NCI-H2171 treated with DMSO at 0.1 percent for 48 hours (cell line): ENCODE data around the gene GDF10.

Experiments used
- DNase-seq: peaks from one replicate; lab custom pipeline; 2025; lab: John Stamatoyannopoulos, UW

The GDF10 gene

GRCh38 chr10:47294501-47294900 is 5.5 kb upstream of the GDF10 start:
- DNase-seq: no peak

- no peak for DNase-seq
Observed at GRCh38 chr10:47295411-47295810, 4.6 kb upstream of the GDF10 start.

DNA sequence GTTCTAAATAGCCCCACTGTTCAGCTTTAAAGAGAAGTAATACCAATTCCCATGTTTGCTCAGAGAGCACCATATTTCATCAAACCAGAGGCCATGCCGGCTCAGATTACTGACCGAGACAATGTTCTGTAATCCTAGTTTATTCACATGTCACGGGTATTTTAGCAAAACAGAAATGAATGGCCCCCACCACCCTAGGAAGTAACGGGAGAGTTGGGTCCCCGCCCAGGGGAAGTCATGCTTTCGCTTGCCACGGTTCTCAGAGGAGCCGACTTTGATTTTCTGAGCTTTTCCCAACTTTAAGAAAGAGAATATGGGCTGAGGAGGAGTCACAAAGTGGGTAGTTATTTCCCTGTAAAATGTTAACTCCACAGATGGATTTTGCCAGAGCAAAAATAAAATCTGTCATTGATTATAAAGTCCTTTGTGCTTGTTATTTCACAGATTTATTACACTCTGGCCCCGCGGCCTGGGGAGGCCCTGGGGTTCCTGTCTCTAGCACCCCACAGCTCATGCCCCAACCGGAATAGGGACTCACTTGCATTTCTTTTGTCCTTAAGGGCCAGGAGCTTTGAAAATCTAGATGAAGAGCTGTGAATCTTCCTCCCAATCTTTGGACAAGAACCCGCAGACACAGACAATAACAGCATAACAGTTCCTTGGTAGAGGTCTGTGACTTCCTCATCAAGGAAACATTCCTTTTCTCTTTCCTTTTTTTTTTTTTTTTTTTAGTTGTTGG is 3.7 kb upstream of the GDF10 start:
- DNase-seq: no peak

DNA sequence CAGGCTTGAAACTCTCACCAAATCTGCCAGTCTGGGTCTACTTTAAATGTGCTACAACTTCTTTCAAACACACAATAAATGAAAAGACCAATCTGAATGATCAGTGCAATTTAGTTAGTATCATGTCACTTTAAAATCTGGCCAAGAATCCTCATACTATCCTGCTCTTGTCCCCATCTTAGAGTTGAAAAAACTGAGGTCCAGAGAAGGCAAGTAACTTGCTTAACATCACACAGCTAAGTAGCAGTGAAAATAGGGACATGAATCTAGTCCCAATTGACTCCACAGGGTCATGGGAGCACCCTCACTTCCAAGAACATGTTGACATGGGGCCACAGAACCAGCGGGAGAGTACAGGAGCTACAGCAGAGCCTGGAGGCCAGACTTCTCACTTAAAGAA is 3.1 kb upstream of the GDF10 start:
- DNase-seq: no peak

DNA sequence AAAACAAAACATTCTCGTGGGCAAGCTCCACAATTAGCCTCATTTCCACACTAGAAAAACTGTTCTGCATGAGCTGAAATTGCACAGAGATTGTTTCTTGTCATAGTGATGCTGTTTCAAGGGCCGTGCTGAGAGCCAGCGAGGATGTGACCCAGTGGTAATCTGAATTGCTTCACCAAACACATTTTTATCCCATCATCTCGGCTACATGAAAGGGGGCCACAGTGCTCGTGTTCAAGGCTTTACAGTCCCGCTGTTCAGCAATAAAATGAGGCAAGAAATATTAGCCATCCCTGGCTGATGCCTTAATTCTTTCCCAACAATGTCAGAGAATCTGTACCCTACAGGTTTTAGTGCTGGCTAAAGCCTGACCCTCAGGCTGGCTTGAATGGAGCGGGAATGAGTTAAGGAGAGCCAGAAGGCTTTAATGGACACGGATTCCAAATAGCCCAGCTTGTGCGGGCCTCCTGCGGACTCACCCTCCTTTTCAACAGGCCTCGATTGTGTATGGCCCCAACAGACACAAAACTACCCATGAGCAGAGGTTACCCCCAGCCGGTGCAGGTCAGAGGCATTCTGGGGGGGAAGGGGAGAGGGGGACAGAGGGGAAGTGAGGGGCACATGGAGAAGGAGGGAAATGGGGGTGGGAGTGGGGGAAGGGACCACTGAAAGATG is 2.0 kb upstream of the GDF10 start:
- DNase-seq: no peak

DNA sequence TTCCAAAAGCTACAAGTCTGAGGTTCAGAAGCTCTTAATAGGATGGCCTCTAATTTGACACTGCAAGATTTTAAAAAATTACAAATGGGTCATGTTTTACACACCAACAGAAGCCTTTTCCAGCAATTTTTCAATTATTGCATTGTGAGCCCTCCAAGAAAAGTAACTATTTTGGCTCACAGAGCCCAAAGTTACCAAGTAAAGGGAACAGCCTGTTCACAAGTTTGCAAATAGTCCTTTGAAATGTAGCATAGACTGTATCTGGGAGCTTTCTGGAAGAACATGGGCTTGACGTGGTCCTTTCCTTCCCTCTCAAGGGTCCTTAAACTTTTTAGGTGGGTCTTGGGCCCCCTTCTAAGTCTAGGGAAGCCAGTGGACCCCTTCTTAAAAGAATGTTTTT is 1.3 kb upstream of the GDF10 start:
- no peak for DNase-seq

DNA sequence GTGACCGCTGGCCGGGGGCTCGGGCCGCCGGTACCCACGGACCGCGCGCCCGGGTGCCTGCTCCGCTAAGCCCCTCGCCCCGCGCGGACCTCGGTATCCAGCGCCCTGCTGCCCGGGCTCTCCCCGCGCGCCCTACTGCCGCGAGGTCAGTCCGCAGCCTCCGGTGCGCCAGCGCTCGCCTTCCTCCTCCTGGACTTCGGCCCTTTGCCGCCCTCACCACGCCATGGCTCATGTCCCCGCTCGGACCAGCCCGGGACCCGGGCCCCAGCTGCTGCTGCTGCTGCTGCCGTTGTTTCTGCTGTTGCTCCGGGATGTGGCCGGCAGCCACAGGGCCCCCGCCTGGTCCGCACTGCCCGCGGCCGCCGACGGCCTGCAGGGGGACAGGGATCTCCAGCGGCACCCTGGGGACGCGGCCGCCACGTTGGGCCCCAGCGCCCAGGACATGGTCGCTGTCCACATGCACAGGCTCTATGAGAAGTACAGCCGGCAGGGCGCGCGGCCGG is 483 bp downstream of the GDF10 start:
- DNase-seq: no peak

- no peak for DNase-seq
Observed at GRCh38 chr10:47301833-47302232, 1.8 kb downstream of the GDF10 start.

GRCh38 chr10:47303105-47303504 is 3.1 kb downstream of the GDF10 start:
- DNase-seq: no peak

- DNase-seq: no peak
Observed at GRCh38 chr10:47303866-47304265, 3.9 kb downstream of the GDF10 start.

- no peak for DNase-seq
Observed at GRCh38 chr10:47305566-47305965, 5.6 kb downstream of the GDF10 start.

- DNase-seq: no peak
Observed at GRCh38 chr10:47306387-47307210, 6.6 kb downstream of the GDF10 start.

DNA sequence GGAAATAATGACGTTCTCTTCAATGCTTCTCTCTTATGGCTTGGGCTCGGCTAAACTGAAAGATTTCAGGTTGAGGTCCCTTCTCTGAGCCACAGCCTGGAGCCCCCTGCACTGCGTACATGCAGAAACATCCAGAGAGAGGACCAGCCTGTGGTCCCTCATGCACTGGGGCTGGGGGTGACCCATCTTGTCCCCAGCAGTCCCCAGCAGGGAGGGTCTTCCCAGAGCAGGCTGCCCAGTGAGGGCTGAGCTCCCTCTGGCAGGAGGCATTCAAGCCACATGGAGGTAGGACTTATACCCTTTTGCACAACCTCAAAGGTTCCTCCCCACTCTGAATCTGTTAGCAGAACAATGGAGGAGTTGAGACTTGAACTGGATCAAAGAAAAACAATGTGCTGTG is 7.4 kb downstream of the GDF10 start:
- DNase-seq: no peak

GRCh38 chr10:47308775-47309174 is 8.8 kb downstream of the GDF10 start:
- no peak for DNase-seq

DNA sequence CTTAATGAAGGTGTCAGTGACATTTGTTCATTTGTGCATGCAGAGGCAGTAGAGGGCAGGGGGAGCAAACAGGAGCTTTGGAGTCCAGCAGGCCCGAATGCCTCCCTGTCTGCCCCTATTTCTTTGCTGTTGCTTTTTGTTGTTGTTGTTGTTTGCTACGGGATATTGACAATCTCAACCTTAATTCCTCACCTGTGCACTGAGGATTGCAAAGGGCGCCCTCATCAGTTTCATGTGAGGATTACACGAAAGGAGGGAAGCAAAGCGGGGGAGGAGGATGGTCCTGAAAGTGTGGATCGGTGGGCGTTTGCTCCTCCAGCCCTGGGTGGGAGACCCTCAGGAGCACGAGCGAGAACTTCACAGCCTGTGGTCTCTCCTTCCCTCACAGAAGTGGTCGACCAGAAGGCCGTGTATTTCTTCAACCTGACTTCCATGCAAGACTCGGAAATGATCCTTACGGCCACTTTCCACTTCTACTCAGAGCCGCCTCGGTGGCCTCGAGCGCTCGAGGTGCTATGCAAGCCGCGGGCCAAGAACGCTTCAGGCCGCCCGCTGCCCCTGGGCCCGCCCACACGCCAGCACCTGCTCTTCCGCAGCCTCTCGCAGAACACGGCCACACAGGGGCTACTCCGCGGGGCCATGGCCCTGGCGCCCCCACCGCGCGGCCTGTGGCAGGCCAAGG is 9.6 kb downstream of the GDF10 start:
- no peak for DNase-seq

- no peak for DNase-seq
Observed at GRCh38 chr10:47310090-47310505, 10.1 kb downstream of the GDF10 start.

GRCh38 chr10:47311193-47311931 is 11.4 kb downstream of the GDF10 start:
- peak; percentile 20 for DNase-seq

GRCh38 chr10:47311932-47312662 is 12.1 kb downstream of the GDF10 start:
- peak; percentile 12 for DNase-seq

- no peak for DNase-seq
Observed at GRCh38 chr10:47312663-47312995, 12.6 kb downstream of the GDF10 start.

DNA sequence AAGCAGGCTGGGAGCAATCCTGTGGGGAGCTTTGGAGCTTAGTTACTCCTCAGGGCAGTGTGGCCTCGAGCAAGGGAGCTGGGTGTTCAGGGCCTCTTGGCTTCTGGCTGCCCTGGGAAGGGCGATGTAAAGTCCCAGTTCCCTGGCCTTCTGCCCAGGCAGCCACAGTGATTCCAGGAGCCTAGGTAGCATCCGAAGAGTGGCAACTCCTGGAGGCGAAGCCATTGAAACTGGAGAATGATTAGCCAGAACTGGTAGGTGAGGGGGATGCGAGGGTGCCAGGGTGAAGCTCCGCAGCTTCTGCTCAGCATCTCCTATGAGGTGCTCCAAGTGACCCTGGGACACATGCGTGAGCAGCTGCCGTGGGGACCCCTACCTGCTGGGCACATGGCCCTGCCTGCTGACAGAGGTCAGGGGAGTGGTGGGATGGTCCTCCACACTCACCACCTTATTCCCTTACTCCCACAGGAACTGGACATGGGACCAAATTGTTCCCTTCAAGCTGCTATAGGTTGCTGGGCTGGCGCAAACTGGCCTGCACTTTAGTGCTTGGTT is 14.5 kb downstream of the GDF10 start:
- DNase-seq: no peak

GRCh38 chr10:47315421-47315820 is 15.4 kb downstream of the GDF10 start:
- DNase-seq: no peak
